HepG2 (cell line): ENCODE data around the gene SF1. TPM values are rescaled to one million over a fixed set of nuclear protein-coding genes. Genes with fewer than 3 reads are reported as not detected.

ENCODE experiments used
- ATF7 ChIP-seq, 2 experiments: fragments of 450-650 bp in 1 of 2; sonication (generic) in 1 of 2; formaldehyde crosslinking in 1 of 2; IDR thresholded peaks; 2 replicates each; pipeline versions ENCODE4 v1.4.0 to v1.6.1; 2016 to 2020; ENCODE audit warnings: antibody characterized with exemption in 1 of 2, mild to moderate bottlenecking in 1 of 2, missing genetic modification reagents in 1 of 2
- BRF2 ChIP-seq: sonication (generic); formaldehyde crosslinking; IDR thresholded peaks from 2 replicates; pipeline ENCODE4 v1.8.1; 2022; ENCODE audit warnings: mild to moderate bottlenecking, missing genetic modification reagents
- DNMT1 ChIP-seq: sonication (generic); formaldehyde crosslinking; IDR thresholded peaks from 2 replicates; pipeline ENCODE4 v1.5.1; 2020; ENCODE audit warnings: mild to moderate bottlenecking, missing genetic modification reagents
- FIP1L1 ChIP-seq: fragments of 200-400 bp; formaldehyde crosslinking; IDR thresholded peaks from 2 replicates; pipeline ENCODE4 v1.6.1; 2018; ENCODE audit warnings: low read depth, mild to moderate bottlenecking, low read length, moderate library complexity, borderline replicate concordance; ENCODE audit not compliant: insufficient read depth
- HOXA3 ChIP-seq: sonication (generic); formaldehyde crosslinking; IDR thresholded peaks from 2 replicates; pipeline ENCODE4 v1.5.0; 2020; ENCODE audit warnings: missing genetic modification reagents
- MLX ChIP-seq: IDR thresholded peaks from 2 replicates; pipeline ENCODE4 v1.6.1; 2016
- RFXANK ChIP-seq: IDR thresholded peaks from 2 replicates; pipeline ENCODE4 v1.6.1; 2016
- TAF15 ChIP-seq: fragments of 200-400 bp; formaldehyde crosslinking; IDR thresholded peaks from one replicate; pipeline ENCODE4 v1.6.1; 2018; ENCODE audit warnings: mild to moderate bottlenecking, low read depth, low read length; ENCODE audit not compliant: poor library complexity, severe bottlenecking
- TEAD3 ChIP-seq: optimal IDR thresholded peaks from 2 replicates; pipeline ENCODE3; 2016; ENCODE audit warnings: borderline replicate concordance
- TOE1 ChIP-seq: sonication (generic); formaldehyde crosslinking; IDR thresholded peaks from 2 replicates; pipeline ENCODE4 v1.4.0; 2020; ENCODE audit warnings: mild to moderate bottlenecking, missing genetic modification reagents
- ZBTB40 ChIP-seq, 2 experiments: fragments of 450-650 bp in 1 of 2; sonication (generic) in 1 of 2; formaldehyde crosslinking in 1 of 2; IDR thresholded peaks; 2 replicates each; pipeline versions ENCODE4 v1.6.1 to v1.8.0; 2016 to 2022; ENCODE audit warnings: antibody characterized with exemption in 1 of 2, mild to moderate bottlenecking in 1 of 2, missing genetic modification reagents in 1 of 2
- ZBTB7B ChIP-seq: sonication (generic); formaldehyde crosslinking; IDR thresholded peaks from 2 replicates; pipeline ENCODE4 v1.4.0; 2020; ENCODE audit warnings: missing genetic modification reagents
- ZMYM4 ChIP-seq: sonication (generic); formaldehyde crosslinking; IDR thresholded peaks from 2 replicates; pipeline ENCODE4 v1.8.1; 2023; ENCODE audit warnings: mild to moderate bottlenecking, missing genetic modification reagents
- ZNF331 ChIP-seq: sonication (generic); formaldehyde crosslinking; IDR thresholded peaks from 2 replicates; pipeline ENCODE4 v1.4.0; 2020; ENCODE audit warnings: missing genetic modification reagents
- ZNF354B ChIP-seq: sonication (generic); formaldehyde crosslinking; IDR thresholded peaks from 2 replicates; pipeline ENCODE4 v1.8.0; 2022; ENCODE audit warnings: mild to moderate bottlenecking, missing genetic modification reagents
- ZNF414 ChIP-seq: sonication (generic); formaldehyde crosslinking; IDR thresholded peaks from 2 replicates; pipeline ENCODE4 v1.5.0; 2020; ENCODE audit warnings: missing genetic modification reagents
- ZNF432 ChIP-seq: sonication (generic); formaldehyde crosslinking; IDR thresholded peaks from 2 replicates; pipeline ENCODE4 v1.5.0; 2020; ENCODE audit warnings: missing genetic modification reagents, mild to moderate bottlenecking, borderline replicate concordance
- polyA plus RNA-seq, 8 experiments: library from polyadenylated mRNA; depleted of rRNA in 3 of 8; stranded (reverse) in 7 of 8; unstranded in 1 of 8; fragments of >200 nt; fragmentation: Illumina TruSeq in 4 of 8; extraction: Trizol in 4 of 8; gene quantifications; 2 replicates each; pipeline versions ENCODE4 v1.2.1 to v1.2.3, GENCODE V29; 2011 to 2016; ENCODE audit warnings: low read depth in 4 of 8, missing spikeins in 1 of 8, mixed read lengths in 1 of 8; ENCODE audit not compliant: insufficient read depth in 1 of 8
- total RNA-seq, 5 experiments: library from RNA; depleted of rRNA; stranded (reverse); fragments of >200 nt; fragmentation: Illumina TruSeq; extraction: Trizol; gene quantifications; 2 replicates each; pipeline ENCODE4 v1.2.3, GENCODE V29; 2016; ENCODE audit warnings: low read depth in 1 of 5

The SF1 gene
- total and polyA plus RNA-seq, 2 of the 13 experiments (the other 11 are each of a cell fraction or from before 2014, with no cell fraction given): 55.5 to 70.4 TPM

- TF ChIP-seq ZNF414 (CRISPR knock-in tag) (no peak), ZBTB40 (IDR thresholded peaks at IDR 0.05) (no peak), ZBTB40 (CRISPR knock-in tag; IDR thresholded peaks at IDR 0.05) (no peak; the same call in 1 of the 2 replicates), ZMYM4 (CRISPR knock-in tag) (peak; percentile 65), ZNF354B (CRISPR knock-in tag) (no peak), TEAD3 (no peak), DNMT1 (CRISPR knock-in tag) (no peak), HOXA3 (CRISPR knock-in tag) (peak; percentile 97), ZBTB7B (CRISPR knock-in tag) (no peak; the same call in 1 of the 2 replicates), ZNF331 (CRISPR knock-in tag) (0 out of 2 replicates have a peak, but pooled peaks have one; percentile 9), FIP1L1 (no peak), RFXANK (CRISPR knock-in tag) (0 out of 2 replicates have a peak, but pooled peaks have one; percentile 45), TOE1 (no peak), MLX (CRISPR knock-in tag) (0 out of 2 replicates have a peak, but pooled peaks have one; percentile 9), ATF7 (IDR thresholded peaks at IDR 0.05) (peak; percentile 88), ATF7 (CRISPR knock-in tag; IDR thresholded peaks at IDR 0.05) (peak; percentile 74; the same call in 1 of the 2 replicates), BRF2 (CRISPR knock-in tag) (no peak), ZNF432 (no peak), TAF15 (no peak)
These were observed at the start of gene SF1 (continued) for GRCh38 chr11:64778473-64779298.
